G401.6 (cell line): ENCODE measurements around the gene RPL28.

ENCODE experiments used
- FAIRE-seq: peaks from 2 replicates; lab custom pipeline; 2012; peaks lifted over from hg19 to GRCh38; lab: Jason Lieb, UNC

The RPL28 gene

GRCh38 chr19:55353803-55354697, 31.7 kb upstream of the RPL28 start:
- peak; percentile 52 for FAIRE-seq

DNA sequence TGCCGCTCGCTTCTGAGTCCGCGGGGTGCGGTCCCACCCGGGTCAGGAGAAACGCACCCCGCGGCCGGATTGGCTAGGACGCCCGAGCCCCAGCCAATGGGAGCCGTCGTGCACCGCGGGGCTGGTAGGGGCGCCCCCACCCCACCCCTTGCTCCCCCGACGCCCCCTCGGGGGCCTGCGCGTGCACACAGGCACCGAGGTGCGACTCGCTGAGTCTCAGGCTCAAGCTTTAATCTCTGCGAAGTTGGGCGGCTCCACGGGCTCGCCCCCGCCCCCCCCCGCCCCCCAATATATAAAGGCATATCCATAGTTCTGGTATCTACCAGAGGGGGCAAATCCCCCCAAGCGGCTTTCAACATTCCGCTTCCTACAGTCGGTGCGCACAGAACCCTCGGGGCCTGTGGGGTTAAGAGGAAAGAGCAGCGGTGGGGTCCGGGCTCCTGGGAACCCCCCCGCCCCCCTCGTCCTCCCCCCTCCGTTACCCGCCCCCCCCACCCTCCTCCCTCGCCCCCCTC, 31.0 kb upstream of the RPL28 start, which contains the start of gene COX6B2:
Gene COX6B2 (minus strand): TSS at position 22 of the 515 bp plus-strand sequence. CDS start 198 bp downstream, outside the sequence.
- no peak for FAIRE-seq

- peak; percentile 41 for FAIRE-seq
Observed at GRCh38 chr19:55355213-55355821, 30.4 kb upstream of the RPL28 start.

GRCh38 chr19:55358493-55358892, 27.2 kb upstream of the RPL28 start:
- FAIRE-seq, result no peak

DNA sequence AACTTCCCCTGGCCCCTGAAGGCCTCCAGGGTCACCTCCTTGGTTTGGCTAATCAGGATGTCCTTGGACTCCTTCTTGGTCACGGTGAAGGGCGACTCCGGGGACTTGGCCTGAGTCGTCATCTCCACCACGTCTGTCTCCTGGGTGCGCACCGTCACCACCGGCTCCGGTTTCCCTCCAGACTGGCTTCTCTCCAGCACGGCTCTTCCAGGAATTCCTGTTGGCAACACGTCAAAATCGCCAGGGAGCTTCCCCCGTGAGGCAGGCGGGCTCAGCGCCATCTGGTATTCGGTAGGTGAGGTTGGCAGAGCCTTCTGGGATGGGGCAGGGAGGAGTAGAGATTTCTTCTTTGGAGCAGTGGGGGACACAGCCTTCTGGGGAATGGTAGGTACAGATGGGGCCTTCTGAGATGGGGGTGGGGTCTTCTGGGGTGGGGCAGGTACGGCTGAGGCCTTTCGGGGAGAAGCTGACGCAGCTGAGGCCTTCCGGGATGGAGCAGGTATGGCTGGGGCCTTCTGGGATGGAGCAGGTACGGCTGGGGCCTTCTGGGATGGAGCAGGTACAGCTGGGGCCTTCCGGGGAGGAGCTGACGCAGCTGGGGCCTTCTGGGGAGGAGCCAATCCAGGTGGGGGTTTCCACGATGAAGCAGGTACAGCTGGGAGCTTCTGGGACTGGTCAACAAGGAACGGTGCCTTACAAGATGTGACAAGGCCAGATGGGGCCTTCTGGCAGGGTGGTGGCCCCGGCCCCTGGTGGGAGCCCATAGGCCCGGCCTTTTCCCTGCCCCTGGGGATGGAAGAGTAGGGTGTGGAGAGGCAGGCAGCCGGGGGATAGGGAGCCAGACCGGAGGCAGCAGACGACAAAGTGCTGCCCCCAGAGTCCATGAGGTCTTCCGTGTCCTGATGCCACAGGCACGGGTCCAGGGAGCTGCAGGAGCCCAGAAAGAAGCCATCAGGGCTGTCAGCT, 26.5 kb upstream of the RPL28 start:
- no peak for FAIRE-seq

DNA sequence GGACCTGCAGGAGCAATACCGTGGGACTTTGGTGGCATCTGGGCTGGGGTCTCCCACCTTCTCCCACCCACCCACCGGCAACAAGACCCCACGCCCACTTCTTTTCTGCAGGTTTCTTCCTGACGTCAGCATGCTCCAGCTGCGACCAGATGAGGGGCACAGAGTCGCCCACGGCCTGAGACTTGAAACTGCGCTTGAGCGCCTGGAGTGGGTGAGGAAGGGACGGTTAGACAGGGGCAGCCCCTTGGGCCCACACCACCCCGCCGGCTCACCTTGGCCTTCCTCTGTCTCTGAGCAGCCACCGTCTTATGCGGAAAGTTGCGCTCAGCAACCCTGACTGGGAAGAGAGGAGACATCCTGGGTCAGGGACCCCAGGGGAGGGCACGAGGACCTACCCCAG, 24.8 kb upstream of the RPL28 start:
- no peak for FAIRE-seq

DNA sequence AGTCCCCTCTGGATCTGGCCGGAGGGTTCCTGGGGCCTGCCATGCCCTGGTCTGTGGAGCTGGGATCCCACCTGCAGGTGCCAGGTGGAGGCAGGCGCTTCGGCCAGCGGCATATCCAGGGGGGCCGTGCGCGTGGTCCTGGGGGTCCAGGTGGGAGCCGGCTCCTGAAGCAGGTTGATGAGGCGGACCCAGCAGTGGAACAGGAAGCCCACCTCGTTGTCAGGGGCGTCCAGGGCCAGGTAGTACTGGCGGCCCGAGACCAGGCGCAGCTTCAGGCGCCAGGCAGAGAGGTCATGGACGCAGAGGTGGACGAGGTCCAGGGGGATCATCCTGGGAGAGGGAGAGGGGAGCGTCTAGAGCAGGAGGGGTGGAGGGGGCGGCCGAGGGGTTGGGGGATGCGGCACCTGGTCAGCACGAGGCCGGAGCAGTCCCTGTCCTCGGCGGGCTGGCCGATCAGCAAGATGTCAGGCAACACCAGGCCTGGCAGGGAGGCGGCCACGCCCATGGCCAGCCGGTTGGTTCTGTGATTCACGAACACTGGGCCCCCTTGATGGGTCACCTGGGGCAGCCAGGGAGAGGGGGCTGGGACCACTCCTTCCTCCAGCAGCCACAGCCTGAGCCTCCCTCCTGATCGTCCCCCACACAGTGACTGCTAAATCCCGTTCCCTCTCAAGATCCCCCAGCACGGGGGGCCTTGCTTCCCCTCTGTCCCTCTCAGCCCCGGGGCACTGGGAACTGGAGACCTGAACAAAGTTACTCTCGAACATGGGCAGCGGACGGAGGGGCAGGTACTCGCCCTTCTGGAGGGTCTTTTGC, 23.4 kb upstream of the RPL28 start:
- no peak for FAIRE-seq

- no peak for FAIRE-seq
Observed at GRCh38 chr19:55362990-55363716, 22.6 kb upstream of the RPL28 start, which contains the start of gene GARIN5B. GARIN5B (minus strand) TSS chr19:55363260; CDS start chr19:55363066, 194 bp downstream.

- no peak for FAIRE-seq
Observed at GRCh38 chr19:55365245-55365644, 20.5 kb upstream of the RPL28 start.

DNA sequence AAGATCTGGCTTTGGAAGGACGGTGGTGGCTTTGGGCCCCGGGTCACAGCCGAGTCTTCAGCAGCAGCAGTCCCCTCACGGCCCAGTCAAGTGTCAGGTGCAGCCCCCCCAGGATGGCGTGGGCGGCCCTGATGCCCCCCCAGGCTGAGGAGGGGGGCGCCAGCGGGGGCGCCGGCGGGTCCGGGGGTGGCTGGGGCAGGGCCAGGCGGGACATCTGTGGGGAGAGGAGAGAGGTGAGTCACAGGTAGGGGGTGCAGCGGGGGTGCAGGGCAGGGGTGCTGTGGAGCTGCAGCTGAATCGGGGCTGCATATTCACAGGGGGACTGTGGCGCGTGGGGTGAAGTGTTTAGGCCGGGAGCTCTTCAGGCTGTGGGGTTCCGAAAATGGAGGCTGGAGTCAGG, 19.8 kb upstream of the RPL28 start:
- no peak for FAIRE-seq

- no peak for FAIRE-seq
Observed at GRCh38 chr19:55366790-55367189, 18.9 kb upstream of the RPL28 start.

- no peak for FAIRE-seq
Observed at GRCh38 chr19:55368106-55368505, 17.6 kb upstream of the RPL28 start.

DNA sequence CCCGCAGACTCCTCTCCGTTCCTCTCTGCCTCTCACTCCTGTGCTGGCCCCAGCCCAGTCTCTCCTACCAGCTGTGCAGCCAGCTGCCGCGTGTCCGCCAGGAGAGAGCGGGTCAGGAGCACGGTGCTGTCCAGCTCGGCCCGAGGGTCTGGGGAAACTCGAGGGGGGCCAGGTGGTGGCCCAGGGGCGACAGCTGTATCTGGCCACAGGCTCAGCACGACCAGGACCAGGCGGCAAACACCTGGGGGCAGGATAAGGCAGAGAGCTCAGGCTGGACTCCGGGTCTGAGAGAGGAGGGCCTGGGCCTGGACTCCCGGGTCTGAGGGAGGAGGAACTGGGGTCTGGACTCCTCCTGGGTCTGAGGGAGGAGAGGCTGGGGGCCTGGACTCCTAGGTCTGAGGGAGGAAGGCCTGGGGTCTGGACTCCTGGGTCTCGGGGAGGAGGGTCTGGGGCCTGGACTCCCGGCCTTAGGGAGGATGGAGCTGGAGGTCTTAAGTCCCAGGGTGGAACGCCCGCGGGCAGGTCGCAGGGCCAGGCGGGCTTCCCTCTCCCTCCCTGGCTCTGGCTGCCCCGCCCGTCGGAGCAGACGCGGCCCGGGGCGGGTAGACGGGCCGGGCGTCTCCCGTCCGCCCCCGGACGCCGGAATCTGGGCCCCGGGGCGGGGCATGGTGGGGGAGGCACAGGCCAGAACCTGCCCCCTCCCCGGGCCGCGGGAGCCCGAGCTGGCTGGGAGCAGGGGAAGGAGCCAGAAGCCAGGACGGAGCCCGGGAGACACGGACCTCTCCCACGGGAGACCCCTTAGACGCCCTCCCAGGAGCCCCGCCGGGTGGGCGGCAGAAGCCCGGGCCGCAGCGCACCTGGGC, 16.8 kb upstream of the RPL28 start:
- FAIRE-seq, result no peak

- no peak for FAIRE-seq
Observed at GRCh38 chr19:55369653-55370304, 16.0 kb upstream of the RPL28 start.

DNA sequence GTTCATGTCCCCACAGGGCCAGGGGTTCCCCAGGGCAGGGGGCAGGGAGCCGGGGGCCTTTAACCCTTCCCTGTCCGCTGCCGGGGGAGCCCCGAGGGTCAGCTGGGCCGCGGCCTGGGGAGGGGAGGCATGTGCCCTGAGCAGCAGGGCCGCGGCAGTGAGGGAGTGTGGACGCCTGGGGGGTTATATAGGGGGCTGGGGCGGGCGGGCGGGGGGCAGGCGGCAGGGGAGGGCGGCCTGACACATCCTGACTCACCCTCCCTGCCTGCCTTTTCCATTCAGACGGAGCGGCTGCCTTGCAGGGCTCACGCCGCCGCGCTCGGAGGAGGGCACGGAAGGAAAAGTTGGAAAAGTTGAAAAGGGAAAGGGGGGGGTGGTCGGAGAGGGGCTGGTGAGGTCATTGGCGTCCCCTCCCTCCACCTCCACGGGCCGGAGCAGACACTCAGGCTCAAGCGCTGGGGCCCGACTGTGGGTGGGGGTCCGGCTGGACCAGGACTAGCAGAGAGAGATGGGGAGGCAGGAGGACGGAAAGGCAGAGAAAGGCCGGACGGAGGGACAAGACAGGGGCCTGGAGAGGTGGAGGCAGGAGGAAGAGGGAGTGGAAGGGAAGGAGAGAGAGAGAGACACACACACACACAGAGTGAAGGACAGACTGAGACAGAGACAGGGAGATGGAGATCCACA, 15.3 kb upstream of the RPL28 start, which contains the start of gene IL11:
Gene IL11 (minus strand): TSS at position 159 of the 684 bp plus-strand sequence. CDS start 153 bp downstream, at position 6.
- FAIRE-seq, result no peak

- no peak for FAIRE-seq
Observed at GRCh38 chr19:55372316-55373081, 13.2 kb upstream of the RPL28 start.

- no peak for FAIRE-seq
Observed at GRCh38 chr19:55373306-55373992, 12.3 kb upstream of the RPL28 start.
